Activated CD8-positive, alpha-beta T cell treated with anti-CD3 and anti-CD28 coated beads for 36 hours (primary cell): ENCODE measurements around the gene NOTCH2. TPM values are rescaled to one million over a fixed set of nuclear protein-coding genes. Genes with fewer than 3 reads are reported as not detected.

ENCODE experiments used
- ATAC-seq: fragments of 200-7000 bp; cut with Tn5 transposase; one replicate; pipeline ENCODE4 v1.10.0; 2021; ENCODE audit warnings: mild to moderate bottlenecking, moderate library complexity
- CTCF ChIA-PET: fragments of 350-600 bp; sonication (Branson Sonifier 250); formaldehyde crosslinking; loops from one replicate; lab custom pipeline; 2021; ENCODE audit warnings: antibody characterized with exemption; lab: Charles Lee
- POLR2A ChIA-PET: fragments of 350-600 bp; sonication (Branson Sonifier 250); formaldehyde crosslinking; loops from one replicate; lab custom pipeline; 2021; ENCODE audit warnings: antibody characterized with exemption; lab: Charles Lee
- DNase-seq: peaks from one replicate; pipeline ENCODE4 v3.0.0-alpha.2; 2020
- H3K27ac Mint-ChIP-seq: one replicate; pipeline ENCODE4 v1.8.0; 2021; ENCODE audit warnings: mild to moderate bottlenecking, mixed read lengths
- H3K27me3 Mint-ChIP-seq: one replicate; pipeline ENCODE4 v1.8.0; 2021; ENCODE audit warnings: mixed read lengths
- H3K36me3 Mint-ChIP-seq: one replicate; pipeline ENCODE4 v1.8.0; 2021; ENCODE audit warnings: low read depth, mixed read lengths
- H3K4me1 Mint-ChIP-seq: one replicate; pipeline ENCODE4 v1.8.0; 2021; ENCODE audit warnings: low read depth, mixed read lengths
- H3K4me3 Mint-ChIP-seq: one replicate; pipeline ENCODE4 v1.8.0; 2021; ENCODE audit warnings: mild to moderate bottlenecking, moderate library complexity, mixed read lengths
- H3K9me3 Mint-ChIP-seq: one replicate; pipeline ENCODE4 v1.8.0; 2021; ENCODE audit warnings: mixed read lengths
- CTCF ChIP-seq: fragments of 200-600 bp; IDR thresholded peaks from one replicate; pipeline ENCODE4 v1.8.0; 2022; ENCODE audit warnings: antibody characterized with exemption, mild to moderate bottlenecking
- intact Hi-C: fragments of 100-400 bp; cut with micrococcal nuclease; formaldehyde crosslinking; loops from one replicate; pipeline ENCODE4 v1.10.0; 2022
- total RNA-seq, 2 experiments: library from RNA; stranded (reverse); gene quantifications; one replicate each; pipeline ENCODE4 v1.2.3, GENCODE V29; 2021

Gene NOTCH2
- total RNA-seq, 2 experiments from 2014 or later = 37.6 to 41.3 TPM

- ChIA-PET POLR2A (no interaction called here), CTCF (interaction anchor here (0.7 to 3.0 kb wide), 5 partner anchors 12 to 125 kb away, joined by 3 to 18 read pairs (median 6); no protein-coding TSS in a partner anchor)
- no peaks in the 10 kb centered on the region for H3K36me3 Mint-ChIP-seq
- H3K9me3 Mint-ChIP-seq = no peaks in the 10 kb centered on the region
- DNase-seq = no peak
- H3K4me1 Mint-ChIP-seq = peaks cover 3% of the 10 kb centered on the region
- TF ChIP-seq CTCF = no peak
- intact Hi-C loops = no loop called here
- H3K27ac Mint-ChIP-seq = no peak overlapping the region
- no peak for ATAC-seq
- H3K27me3 Mint-ChIP-seq = peaks cover 8% of the 10 kb centered on the region
- no peak overlapping the region for H3K4me3 Mint-ChIP-seq
Measured at GRCh38 chr1:119868176-119868575, 201.3 kb downstream of the NOTCH2 start.

GRCh38 chr1:119866451-119866850 lies 203.0 kb downstream of the NOTCH2 start:
- Mint-ChIP-seq H3K27ac (no peak overlapping the region), H3K4me1 (peaks cover 3% of the 10 kb centered on the region), H3K9me3 (no peaks in the 10 kb centered on the region), H3K36me3 (no peaks in the 10 kb centered on the region), H3K27me3 (peaks cover 5% of the 10 kb centered on the region), H3K4me3 (no peak overlapping the region)
- no peak for DNase-seq
- intact Hi-C loops = no loop called here
- ATAC-seq = no peak
- ChIA-PET POLR2A (no interaction called here), CTCF (no interaction called here)
- no peak for TF ChIP-seq CTCF

GRCh38 chr1:119865627-119866026 lies 203.8 kb downstream of the NOTCH2 start:
- no peak for DNase-seq
- H3K36me3 Mint-ChIP-seq = no peaks in the 10 kb centered on the region
- TF ChIP-seq CTCF = no peak
- H3K27ac Mint-ChIP-seq = no peak overlapping the region
- H3K4me3 Mint-ChIP-seq = no peak overlapping the region
- ChIA-PET POLR2A (no interaction called here), CTCF (interaction anchor here (1.0 kb wide), 1 partner anchor 18 kb away, joined by 4 read pairs; no protein-coding TSS in a partner anchor)
- H3K4me1 Mint-ChIP-seq = peaks cover 3% of the 10 kb centered on the region
- ATAC-seq = no peak
- intact Hi-C loops = no loop called here
- H3K9me3 Mint-ChIP-seq = no peaks in the 10 kb centered on the region
- H3K27me3 Mint-ChIP-seq = peaks cover 6% of the 10 kb centered on the region

- Mint-ChIP-seq H3K4me1 (peaks cover 14% of the 10 kb centered on the region), H3K36me3 (no peaks in the 10 kb centered on the region), H3K9me3 (no peaks in the 10 kb centered on the region), H3K27me3 (peaks cover 8% of the 10 kb centered on the region), H3K27ac (no peak overlapping the region), H3K4me3 (no peak overlapping the region)
- intact Hi-C loops = no loop called here
- DNase-seq (no peak), ATAC-seq (no peak)
- TF ChIP-seq CTCF = no peak
- ChIA-PET CTCF (interaction anchor here (1.4 kb wide), 1 partner anchor 8 kb away, joined by 5 read pairs; no protein-coding TSS in a partner anchor), POLR2A (no interaction called here)
Measured at GRCh38 chr1:119862276-119862675, 207.2 kb downstream of the NOTCH2 start.

Other genes starting within 250 kb of the NOTCH2 start
- not detected for gene ADAM30, start 173.1 kb downstream of the NOTCH2 start, total RNA-seq
- gene SEC22B, start 106.9 kb upstream of the NOTCH2 start, total RNA-seq = 10 to 100 TPM; 17.3 to 18.8 TPM